Mononuclear cell (primary cell): Measurements from ENCODE around the gene TRAPPC2. TPM values are rescaled to one million over a fixed set of nuclear protein-coding genes. Genes with fewer than 3 reads are reported as not detected.

Experiments used
- H3K27me3 ChIP-seq: 2 replicates; pipeline ENCODE4 v1.6.0; 2011; ENCODE audit warnings: low read length, control low read depth; ENCODE audit not compliant: insufficient read depth
- H3K4me1 ChIP-seq: 2 replicates; pipeline ENCODE4 v1.5.1; 2011; ENCODE audit warnings: mild to moderate bottlenecking, low read length, control low read depth; ENCODE audit not compliant: insufficient read depth
- H3K4me3 ChIP-seq: 2 replicates; pipeline ENCODE4 v1.5.1; 2011; ENCODE audit warnings: mild to moderate bottlenecking, low read length, moderate library complexity
- H3K9me3 ChIP-seq: 2 replicates; pipeline ENCODE4 v1.5.1; 2011; ENCODE audit warnings: low read depth, mild to moderate bottlenecking, control low read depth, low read length
- total RNA-seq: library from RNA; depleted of rRNA; stranded (reverse); fragments of >200 nt; gene quantifications from one replicate; pipeline ENCODE4 v1.2.3, GENCODE V29; 2012

TRAPPC2 gene
- total RNA-seq, 1 donor, result 31.5 TPM

DNA sequence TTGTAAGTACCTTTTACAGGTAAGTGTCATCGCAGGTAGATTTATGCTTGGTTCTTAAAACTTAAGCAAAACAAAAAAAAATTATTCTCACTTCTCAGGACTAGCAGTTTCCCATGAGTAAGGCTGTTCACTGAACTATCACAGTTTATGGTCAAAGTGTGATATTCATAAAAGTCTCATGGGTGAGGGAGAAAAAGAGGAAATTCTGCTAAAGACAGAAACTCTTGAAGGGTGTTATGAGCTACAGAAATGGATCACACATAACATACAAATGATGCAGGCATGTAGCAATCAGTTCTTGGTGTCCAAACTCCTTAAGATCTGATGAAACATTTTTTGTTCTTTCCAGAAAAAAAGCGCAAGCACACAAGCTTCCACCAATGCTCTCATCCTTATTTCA, 37.0 kb downstream of the TRAPPC2 start:
- Histone ChIP-seq H3K9me3 (no peaks in the 10 kb centered on the region), H3K27me3 (no peaks in the 10 kb centered on the region), H3K4me1 (peaks cover 82% of the 10 kb centered on the region), H3K4me3 (no peak overlapping the region)

DNA sequence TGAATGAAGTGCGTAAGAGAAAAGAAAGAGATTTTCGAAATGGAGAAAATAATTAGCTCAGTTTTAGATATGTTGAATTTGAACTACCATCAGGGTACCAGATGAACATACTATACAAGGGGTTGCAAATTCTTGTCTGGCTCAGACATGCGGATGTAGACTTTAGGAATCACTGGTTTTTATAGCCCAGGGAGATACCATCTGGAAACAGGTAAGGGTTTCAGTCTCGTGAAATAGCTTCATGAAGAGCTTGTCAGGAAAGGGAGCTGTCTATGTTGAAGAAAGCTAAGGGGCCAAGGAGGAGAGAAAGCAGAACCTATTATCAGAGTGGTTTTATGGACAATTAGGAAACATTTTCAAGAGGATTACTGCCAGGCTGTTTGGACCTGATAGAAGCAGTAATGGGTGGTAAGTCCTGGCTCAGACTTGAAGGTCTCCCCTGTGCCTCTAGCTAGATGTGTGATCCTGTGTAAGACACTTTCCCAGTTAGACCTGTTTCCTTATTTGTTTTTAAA, 38.8 kb downstream of the TRAPPC2 start:
- Histone ChIP-seq H3K27me3 (no peaks in the 10 kb centered on the region), H3K4me1 (peaks cover 88% of the 10 kb centered on the region), H3K9me3 (no peaks in the 10 kb centered on the region), H3K4me3 (no peak overlapping the region)

DNA sequence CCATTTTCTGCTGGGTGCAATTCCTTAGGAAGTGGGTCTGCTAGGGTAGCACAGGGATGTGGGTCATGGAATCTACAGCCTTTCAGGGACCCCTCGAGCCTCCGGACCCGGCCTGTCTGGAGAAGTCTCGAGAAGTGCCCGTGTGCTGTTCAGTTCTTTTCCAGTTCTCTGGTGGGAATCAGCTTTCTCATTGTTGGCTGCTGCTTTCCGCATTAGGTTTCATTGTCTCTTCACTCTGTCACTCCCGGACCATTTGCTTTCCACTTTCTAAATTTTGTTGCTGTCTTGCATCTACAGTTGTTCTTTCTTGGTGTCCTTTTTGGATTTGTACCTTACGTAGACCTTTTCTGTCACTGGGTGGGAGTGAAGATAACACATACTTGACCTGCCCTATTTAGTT, 39.4 kb downstream of the TRAPPC2 start:
- peaks cover 88% of the 10 kb centered on the region for H3K4me1 ChIP-seq
- no peaks in the 10 kb centered on the region for H3K27me3 ChIP-seq

DNA sequence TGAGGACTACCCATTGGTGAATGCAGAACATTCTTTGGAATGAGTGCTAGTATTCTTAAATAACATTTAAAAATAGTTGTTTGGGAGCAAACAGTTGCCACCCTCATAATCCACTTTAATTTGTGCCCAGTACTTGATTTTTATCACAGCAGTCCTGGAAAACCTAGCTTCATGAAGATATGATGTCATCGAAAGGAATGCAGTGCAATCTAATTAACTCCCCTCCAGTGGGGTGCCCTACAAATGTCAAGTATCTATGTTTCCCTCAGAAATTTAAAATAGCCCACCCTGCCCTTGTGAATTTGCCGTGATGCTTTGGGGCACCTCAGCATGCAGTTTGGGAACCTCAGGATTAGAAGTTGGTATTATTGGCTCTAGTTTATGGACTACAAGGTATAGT, 40.1 kb downstream of the TRAPPC2 start:
- Histone ChIP-seq H3K9me3 (no peaks in the 10 kb centered on the region), H3K4me1 (peaks cover 82% of the 10 kb centered on the region), H3K4me3 (no peak overlapping the region), H3K27me3 (no peaks in the 10 kb centered on the region)

More for the DNA sequence above, 39.4 kb downstream of the TRAPPC2 start:
- no peaks in the 10 kb centered on the region for H3K9me3 ChIP-seq
- H3K4me3 ChIP-seq, result no peak overlapping the region

DNA sequence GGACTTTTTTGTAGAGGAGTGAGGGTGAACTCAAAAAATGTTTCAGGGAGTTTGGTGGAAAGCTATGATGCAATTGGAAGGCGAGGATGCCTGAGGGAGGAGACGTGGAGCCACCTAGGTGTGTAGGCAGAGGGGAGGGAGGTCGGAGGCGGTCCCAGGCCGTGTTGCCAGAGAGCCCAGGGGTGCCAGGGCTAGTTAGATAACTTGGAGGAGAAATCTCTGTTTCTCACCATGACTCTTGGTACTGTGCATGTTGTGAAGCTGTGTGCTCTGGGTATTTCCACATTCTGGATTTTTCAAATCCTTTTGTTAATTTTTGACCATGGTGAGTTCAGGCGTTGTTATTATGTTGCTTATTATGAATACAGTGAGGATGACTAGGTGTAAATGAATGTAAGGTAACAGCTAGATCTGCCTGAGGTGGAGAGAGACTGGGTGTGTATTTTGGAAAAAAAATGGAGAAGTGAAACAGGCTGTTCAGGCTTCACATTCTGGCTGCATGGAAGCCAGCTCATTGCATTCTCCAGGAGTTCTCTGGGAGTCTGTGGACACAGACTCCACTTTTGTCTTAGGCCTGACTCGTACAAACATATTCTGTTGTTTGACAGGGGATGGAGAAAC, 41.0 kb downstream of the TRAPPC2 start:
- H3K4me3 ChIP-seq, result no peak overlapping the region
- peaks cover 75% of the 10 kb centered on the region for H3K4me1 ChIP-seq
- no peaks in the 10 kb centered on the region for H3K9me3 ChIP-seq
- no peaks in the 10 kb centered on the region for H3K27me3 ChIP-seq

DNA sequence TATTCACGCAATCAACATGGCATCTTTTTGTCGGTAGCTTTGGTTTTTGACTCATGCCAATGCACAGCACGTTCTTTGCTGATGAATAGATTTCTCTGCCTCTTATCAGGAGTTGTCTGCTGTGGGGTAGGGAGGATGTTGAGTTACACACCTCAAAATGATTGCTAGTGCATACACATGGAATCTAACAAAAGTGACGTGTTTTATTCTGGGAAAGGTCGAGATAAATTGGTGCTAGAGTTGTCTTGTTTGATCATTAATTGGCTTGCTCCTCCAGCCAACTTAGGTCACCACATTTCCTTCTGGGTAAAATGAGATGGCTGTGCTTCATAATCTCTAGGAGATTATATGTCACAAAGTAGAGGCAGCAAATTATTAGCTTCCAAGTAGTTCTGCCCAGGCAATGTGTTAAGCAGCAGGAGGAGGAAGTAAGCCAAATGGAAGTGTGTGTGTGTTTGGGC, 41.6 kb downstream of the TRAPPC2 start:
- Histone ChIP-seq H3K4me1 (peaks cover 72% of the 10 kb centered on the region), H3K4me3 (no peak overlapping the region), H3K9me3 (no peaks in the 10 kb centered on the region), H3K27me3 (no peaks in the 10 kb centered on the region)

DNA sequence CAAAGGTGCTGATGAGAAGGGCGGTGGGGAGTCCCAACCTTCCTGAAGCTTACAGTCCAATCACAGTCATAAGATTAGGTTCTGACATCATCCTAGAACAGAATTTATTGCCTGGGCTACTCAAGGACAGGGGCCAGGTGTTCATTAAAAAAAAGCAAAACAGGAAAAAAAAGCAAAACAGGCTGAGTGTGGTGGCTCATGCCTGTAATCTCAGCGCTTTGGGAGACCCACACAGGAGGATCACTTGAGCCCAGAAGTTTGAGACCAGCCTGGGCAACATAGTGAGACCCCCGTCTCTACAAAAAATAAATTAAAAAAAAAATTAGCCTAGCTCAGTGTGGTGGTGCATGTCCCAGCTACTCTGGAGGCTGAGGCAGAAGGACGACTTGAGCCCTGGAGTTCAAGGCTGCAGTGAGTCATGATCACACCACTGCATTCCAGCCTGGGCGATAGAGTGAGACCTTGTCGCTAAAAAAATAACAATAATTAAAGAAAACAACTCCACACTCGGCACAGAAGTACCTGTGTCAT, 42.5 kb downstream of the TRAPPC2 start:
- H3K27me3 ChIP-seq, result no peaks in the 10 kb centered on the region
- H3K9me3 ChIP-seq, result no peaks in the 10 kb centered on the region
- H3K4me3 ChIP-seq, result no peak overlapping the region
- peaks cover 64% of the 10 kb centered on the region for H3K4me1 ChIP-seq

DNA sequence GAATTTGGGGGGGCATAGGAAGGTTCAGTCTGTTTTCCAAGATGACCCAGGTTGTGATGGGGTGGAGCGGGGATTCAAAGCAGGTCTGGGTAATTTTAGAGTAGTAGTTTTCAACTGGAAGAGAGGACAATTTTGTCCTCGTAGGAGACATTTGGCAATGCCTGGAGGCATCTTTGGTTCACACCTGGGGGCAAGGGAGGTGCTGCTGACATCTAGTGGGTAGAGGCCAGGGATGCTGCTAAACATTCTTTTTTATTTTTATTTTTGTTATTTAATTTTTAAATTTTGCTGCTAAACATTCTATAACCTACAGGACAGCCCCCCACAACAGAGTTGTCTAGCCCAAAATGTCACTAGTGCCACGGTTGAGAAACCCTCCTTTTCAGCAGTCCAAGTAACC, 43.6 kb downstream of the TRAPPC2 start:
- H3K27me3 ChIP-seq, result no peaks in the 10 kb centered on the region
- no peaks in the 10 kb centered on the region for H3K9me3 ChIP-seq
- H3K4me1 ChIP-seq, result peaks cover 54% of the 10 kb centered on the region
- H3K4me3 ChIP-seq, result no peak overlapping the region

DNA sequence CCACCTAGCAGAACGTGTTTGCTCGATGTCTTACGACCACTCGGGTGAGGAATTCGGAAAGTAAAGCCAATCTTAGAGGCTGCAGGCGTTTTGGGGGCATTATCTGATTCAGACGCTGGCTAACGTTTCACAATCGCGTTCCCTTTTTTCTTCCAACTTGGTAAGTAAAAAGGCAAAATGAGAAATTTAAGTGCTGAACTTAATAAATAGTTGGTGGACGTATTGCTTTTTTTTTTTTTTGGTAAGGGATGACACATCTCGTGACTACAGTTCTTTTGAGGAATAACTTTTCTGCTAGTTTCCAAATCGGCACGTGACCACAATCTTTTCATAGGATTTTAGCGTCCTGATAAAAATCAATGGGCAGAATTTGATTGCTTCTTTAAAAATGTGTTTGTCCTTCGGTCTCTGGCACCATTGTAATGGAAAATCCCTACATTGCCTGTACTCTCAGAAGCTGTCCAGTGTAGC, 44.6 kb downstream of the TRAPPC2 start:
- Histone ChIP-seq H3K9me3 (no peaks in the 10 kb centered on the region), H3K27me3 (no peaks in the 10 kb centered on the region), H3K4me1 (peaks cover 51% of the 10 kb centered on the region), H3K4me3 (peak overlapping the region; percentile 74)

DNA sequence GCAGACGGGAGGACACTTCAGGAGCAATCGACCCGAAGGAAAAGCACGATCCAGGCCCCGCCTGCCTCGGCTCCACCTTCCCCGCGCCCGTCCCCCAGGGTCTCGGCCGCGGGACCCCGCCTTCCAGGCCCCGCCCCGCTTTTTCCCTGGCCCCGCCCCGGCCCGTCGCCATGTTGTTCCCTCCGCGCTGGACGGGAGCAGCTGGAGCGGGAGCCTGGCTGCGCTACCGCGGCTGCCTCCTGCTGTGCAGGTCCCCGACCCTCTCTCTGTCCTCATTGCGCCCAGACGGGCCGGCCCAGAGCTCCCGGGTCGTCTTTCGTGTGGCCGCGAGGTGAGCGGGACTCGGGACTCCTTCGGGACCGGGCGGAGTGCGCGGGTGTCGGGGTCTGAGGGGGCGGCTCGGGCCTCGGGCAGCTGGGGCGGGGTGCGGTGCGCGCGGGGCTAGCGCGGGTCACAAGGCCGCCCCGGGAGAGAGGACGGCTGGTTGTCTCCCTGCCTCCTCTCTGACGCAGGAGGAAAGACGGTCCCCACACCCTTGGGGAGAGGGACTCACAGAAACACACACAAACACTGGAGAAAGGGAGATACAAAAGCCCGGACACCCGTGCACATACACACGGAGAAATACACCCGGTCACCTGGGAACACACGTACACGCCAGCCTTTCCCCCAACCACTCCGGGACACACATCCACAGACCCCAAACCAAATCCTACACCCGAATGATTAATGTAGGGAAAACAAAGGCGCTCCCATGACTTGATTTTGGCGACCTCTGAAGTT, 45.3 kb downstream of the TRAPPC2 start, which contains the start of gene RAB9A:
Gene RAB9A, plus strand, starts transcription at position 171 of the 783 bp plus-strand sequence. CDS start 19,619 bp downstream, outside the sequence.
- peak within 1 kb of the TSS; percentile 74 for H3K4me3 ChIP-seq

DNA sequence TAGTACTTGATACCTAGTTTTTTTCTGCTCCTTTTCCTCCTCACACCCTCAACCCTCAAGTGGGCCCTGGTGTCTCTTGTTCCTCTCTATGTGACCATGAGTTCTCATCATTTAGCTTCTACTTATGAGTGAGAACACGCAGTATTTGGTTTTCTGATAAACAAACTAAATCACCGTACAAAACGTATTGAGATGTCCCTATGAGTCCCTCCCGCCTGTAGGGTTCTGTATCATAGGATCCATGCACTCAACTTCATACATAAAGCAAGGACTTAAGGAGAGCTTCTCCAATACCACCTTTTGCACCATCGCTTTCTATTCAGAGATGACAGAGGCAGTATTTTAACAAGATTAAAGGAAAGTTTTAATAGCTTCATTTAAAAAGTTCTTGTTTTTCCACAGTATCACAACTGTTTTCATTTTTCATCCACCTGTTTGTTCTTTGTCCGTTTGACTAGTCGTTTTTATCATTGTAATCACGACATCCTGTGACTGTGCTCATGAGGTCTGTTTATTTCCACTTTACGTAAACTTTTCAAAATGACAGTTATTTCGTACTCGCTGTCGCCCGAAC, 45.9 kb downstream of the TRAPPC2 start:
- Histone ChIP-seq H3K4me1 (peaks cover 38% of the 10 kb centered on the region), H3K4me3 (peak overlapping the region; percentile 74), H3K27me3 (no peaks in the 10 kb centered on the region), H3K9me3 (no peaks in the 10 kb centered on the region)

More for the DNA sequence above, 45.3 kb downstream of the TRAPPC2 start, which contains the start of gene RAB9A:
- H3K9me3 ChIP-seq, result no peaks in the 10 kb centered on the region
- H3K4me1 ChIP-seq, result peaks cover 44% of the 10 kb centered on the region
- H3K27me3 ChIP-seq, result no peaks in the 10 kb centered on the region

DNA sequence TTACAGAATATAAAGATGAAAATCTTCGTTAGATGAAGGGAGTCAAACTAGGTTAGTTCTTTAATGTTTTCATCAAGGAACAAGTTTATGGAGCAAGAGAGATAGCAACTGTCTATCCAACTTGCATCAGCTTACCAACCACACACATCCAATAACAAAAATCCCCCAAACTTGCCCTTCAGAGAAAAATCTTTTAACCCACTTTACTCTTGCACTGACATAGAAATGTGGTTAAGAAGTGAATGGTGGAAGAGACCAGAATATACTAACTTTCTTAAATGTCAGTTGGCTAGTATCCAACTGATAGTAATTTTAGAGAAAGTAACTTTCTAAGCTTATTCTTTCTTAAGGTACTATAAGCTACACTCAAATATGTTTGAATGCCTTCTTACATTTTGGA, 47.2 kb downstream of the TRAPPC2 start:
- Histone ChIP-seq H3K9me3 (no peaks in the 10 kb centered on the region), H3K4me3 (no peak overlapping the region), H3K4me1 (peaks cover 25% of the 10 kb centered on the region), H3K27me3 (no peaks in the 10 kb centered on the region)

DNA sequence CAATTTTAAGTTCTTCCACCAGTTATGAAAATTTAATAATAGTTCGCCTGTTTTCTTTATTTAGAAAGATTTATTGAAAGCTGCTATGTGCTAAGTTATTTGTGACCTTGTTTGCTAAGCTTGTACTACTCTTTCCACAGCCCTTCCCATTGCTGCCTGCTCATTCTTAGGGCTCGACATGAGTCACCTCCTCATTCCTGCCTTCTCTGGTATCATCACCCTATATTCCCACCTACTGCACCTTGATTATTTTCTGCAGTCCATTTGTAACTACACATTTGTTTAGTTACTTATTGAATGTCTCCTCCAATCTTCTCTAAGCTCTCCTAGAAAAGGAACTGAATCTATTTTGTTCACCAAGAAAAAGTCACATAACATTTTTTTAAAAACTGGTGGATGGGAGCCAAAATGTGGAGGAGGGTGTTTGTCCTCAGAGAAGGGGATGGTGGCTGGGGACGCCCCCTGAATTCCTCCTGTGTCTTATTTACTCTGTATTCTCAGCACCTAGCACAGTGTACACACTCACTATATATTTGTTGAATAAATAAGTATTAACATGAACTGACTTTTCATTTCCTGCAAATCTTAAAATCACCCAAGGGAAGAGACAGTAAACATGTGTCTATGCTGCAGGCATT, 49.2 kb downstream of the TRAPPC2 start:
- H3K9me3 ChIP-seq, result no peaks in the 10 kb centered on the region
- H3K4me1 ChIP-seq, result peaks cover 9% of the 10 kb centered on the region
- H3K4me3 ChIP-seq, result no peak overlapping the region
- H3K27me3 ChIP-seq, result no peaks in the 10 kb centered on the region

DNA sequence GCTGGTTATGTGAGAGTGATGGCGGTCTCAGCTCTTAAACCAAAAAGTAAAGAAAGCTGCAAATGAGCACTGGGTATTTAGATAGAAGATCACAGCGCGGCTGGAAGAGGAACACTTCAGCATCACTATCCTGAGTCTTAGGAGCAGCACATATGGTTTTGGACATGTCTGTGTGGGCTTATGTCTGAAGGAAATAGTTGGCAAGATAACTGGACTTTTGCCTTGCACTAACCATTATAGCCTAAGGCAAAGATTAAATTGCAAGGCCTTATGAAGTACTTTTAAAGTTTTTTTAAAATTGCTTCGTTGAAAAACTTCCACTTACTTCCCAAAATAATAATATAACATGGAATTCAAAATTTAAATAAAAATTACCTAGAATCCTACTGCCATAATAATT, 50.1 kb downstream of the TRAPPC2 start:
- H3K27me3 ChIP-seq, result no peaks in the 10 kb centered on the region
- no peaks in the 10 kb centered on the region for H3K9me3 ChIP-seq
- no peak overlapping the region for H3K4me3 ChIP-seq
- peaks cover 9% of the 10 kb centered on the region for H3K4me1 ChIP-seq
